Measurements from ENCODE around the gene RIPK4.
A peak's percentile ranks its signal among the peaks of the same experiment; 100 is the strongest.

RIPK4 gene

DNA sequence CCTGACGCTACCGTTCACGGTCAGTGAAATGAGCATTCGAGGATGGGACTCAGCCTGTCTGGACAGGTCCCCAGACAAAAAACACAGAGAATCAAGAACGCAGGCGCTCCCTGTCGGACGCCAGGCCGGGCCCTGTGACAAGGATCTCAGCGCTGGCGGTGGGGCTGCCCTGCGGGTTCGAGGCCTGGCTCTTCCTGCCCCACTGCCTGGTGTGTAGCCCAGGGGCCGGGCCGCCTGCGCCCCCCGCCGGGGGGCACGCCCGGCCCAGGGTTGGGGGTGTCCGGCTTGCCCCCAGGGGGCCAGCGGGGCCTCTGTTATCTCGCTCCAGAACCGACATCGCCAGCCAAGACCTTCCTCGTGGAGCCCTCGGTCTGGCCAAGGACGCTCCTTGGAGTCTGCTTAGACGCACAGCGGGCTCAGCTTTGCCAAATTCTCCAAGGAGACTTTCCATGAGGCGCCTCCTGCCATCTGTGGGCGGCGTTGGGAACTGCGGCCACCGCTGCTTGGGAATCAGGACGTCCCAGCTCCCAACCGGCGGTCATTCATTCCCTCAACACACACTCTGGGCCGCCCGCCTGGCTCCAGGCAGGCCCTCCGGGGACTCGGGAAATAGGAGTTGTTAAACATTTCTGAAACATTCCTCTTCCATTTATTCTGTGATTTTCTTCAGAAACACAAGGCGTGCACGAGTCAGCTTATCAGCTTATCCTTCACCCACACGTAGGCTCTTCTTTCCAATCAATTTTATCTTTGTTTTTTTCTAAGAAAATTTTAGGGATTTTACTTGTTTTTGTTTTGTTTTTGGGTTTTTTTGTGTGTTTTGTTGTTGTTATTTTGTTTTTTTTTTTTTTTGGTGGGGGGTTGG, 11.3 kb upstream of the RIPK4 start:
- H3K79me1 ChIP-seq (ENCODE audit: low read length): no peaks in the 10 kb centered on the region
- H3K4me3 ChIP-seq (ENCODE audit: low read length): no peak overlapping the region
- H3K23ac ChIP-seq (ENCODE audit: low read length): no peak overlapping the region
- H3K4me1 ChIP-seq (ENCODE audit: control insufficient read depth, low read depth, low read length): no peaks in the 10 kb centered on the region
- H4K8ac ChIP-seq (ENCODE audit: low read depth, low read length): no peak overlapping the region
- DNase-seq: peak; percentile 95
- peak overlapping the region; percentile 63 for H3K56ac ChIP-seq (ENCODE audit: low read length)
- H4K5ac ChIP-seq (ENCODE audit: low read length): no peak overlapping the region
- H3K36me3 ChIP-seq (ENCODE audit: control insufficient read depth, insufficient read depth, low read length): no peaks in the 10 kb centered on the region
- peak overlapping the region; percentile 48 for H2BK120ac ChIP-seq (ENCODE audit: low read depth, low read length)
- no peak overlapping the region for H2AK5ac ChIP-seq (ENCODE audit: low read length)
- H3K4me2 ChIP-seq (ENCODE audit: low read length): no peak overlapping the region
- no peak overlapping the region for H2BK15ac ChIP-seq (replicated peaks; ENCODE audit: low read depth)
- WGBS (ENCODE audit: extremely low coverage, insufficient coverage, low lambda C conversion rate): no CpG with 5 or more reads among the region's 45 CpGs
- H3K4ac ChIP-seq (ENCODE audit: low read depth, low read length): peak overlapping the region; percentile 93
- no peaks in the 10 kb centered on the region for H3K27me3 ChIP-seq (ENCODE audit: insufficient read depth, low read length, poor library complexity)
- no peak overlapping the region for H3K27ac ChIP-seq (ENCODE audit: low read depth, low read length)
- no peak overlapping the region for H2BK5ac ChIP-seq (ENCODE audit: low read length)
- no peak overlapping the region for H3K9ac ChIP-seq (ENCODE audit: low read length)
- H3K79me2 ChIP-seq (ENCODE audit: control insufficient read depth, insufficient read depth, low read length): no peaks in the 10 kb centered on the region
- peak overlapping the region; percentile 64 for H3K18ac ChIP-seq (ENCODE audit: low read length)

GRCh38 chr21:41776778-41777177, 9.9 kb upstream of the RIPK4 start:
- no peak overlapping the region for H4K5ac ChIP-seq (ENCODE audit: low read length)
- no peak overlapping the region for H4K8ac ChIP-seq (ENCODE audit: low read depth, low read length)
- no peak overlapping the region for H3K9ac ChIP-seq (ENCODE audit: low read length)
- no peak overlapping the region for H2AK5ac ChIP-seq (ENCODE audit: low read length)
- H3K79me2 ChIP-seq (ENCODE audit: control insufficient read depth, insufficient read depth, low read length): no peaks in the 10 kb centered on the region
- no peak overlapping the region for H3K4me3 ChIP-seq (ENCODE audit: low read length)
- no CpG with 5 or more reads among the region's 4 CpGs for WGBS (ENCODE audit: extremely low coverage, insufficient coverage, low lambda C conversion rate)
- H2BK5ac ChIP-seq (ENCODE audit: low read length): no peak overlapping the region
- no peak overlapping the region for H3K4ac ChIP-seq (ENCODE audit: low read depth, low read length)
- H3K79me1 ChIP-seq (ENCODE audit: low read length): no peaks in the 10 kb centered on the region
- H3K56ac ChIP-seq (ENCODE audit: low read length): no peak overlapping the region
- no peak overlapping the region for H2BK120ac ChIP-seq (ENCODE audit: low read depth, low read length)
- H3K27ac ChIP-seq (ENCODE audit: low read depth, low read length): no peak overlapping the region
- H2BK15ac ChIP-seq (replicated peaks; ENCODE audit: low read depth): no peak overlapping the region
- no peak overlapping the region for H3K18ac ChIP-seq (ENCODE audit: low read length)
- H3K4me2 ChIP-seq (ENCODE audit: low read length): no peak overlapping the region
- no peaks in the 10 kb centered on the region for H3K4me1 ChIP-seq (ENCODE audit: control insufficient read depth, low read depth, low read length)
- H3K23ac ChIP-seq (ENCODE audit: low read length): no peak overlapping the region
- no peaks in the 10 kb centered on the region for H3K36me3 ChIP-seq (ENCODE audit: control insufficient read depth, insufficient read depth, low read length)
- H3K27me3 ChIP-seq (ENCODE audit: insufficient read depth, low read length, poor library complexity): no peaks in the 10 kb centered on the region
- no peak for DNase-seq

DNA sequence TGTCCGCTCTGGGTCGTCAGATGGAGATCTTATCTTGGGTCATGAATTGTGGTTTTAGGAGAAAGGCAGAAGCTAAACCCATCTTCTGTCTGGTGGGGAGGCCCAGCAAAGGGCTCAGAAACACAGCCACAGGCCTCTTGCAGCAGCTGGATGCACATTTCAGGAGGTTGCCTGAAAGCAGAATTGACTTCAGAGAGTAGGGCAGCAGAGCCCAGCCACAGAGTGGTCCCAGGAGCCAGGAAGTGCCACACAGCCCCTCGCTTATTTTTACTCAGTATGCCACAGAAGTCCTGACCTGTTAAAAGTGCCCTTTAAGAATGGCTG, 8.3 kb upstream of the RIPK4 start:
- Histone ChIP-seq H3K4me3 (ENCODE audit: low read length) (no peak overlapping the region), H4K8ac (ENCODE audit: low read depth, low read length) (no peak overlapping the region)

DNA sequence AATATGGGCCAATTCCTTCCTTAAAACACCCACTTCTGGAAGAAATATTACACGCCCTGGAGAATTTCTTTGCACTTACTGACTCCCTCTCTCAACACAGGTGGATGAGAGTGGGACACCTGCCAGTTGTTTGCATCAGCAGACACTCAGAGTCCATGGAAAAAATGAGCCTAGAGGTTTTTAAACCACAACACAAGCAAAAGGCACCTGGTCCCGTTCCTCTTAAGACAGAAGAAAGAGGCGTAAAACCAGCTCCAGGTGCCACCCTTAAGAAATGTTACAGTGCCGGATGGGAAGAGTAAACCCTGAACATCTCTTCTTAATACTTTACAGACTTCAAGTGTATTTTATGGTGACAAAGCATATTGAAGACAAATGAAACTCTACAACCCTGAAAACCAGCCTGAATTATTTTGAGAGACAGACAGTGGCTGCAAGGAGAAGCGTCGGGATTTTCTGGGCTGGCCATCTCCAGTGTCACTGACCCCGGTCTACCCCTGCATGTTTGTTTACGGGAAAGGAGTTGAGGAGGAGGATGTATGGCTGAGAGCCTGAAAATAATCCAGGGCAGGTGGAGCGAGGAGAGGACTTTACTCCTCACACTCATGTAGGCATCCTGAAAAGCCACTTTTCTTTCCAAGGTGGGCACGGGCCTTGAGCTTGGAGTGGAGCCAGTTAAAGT, 7.8 kb upstream of the RIPK4 start:
- no peak overlapping the region for H3K9ac ChIP-seq (ENCODE audit: low read length)
- no peak overlapping the region for H3K4me3 ChIP-seq (ENCODE audit: low read length)
- H2BK120ac ChIP-seq (ENCODE audit: low read depth, low read length): no peak overlapping the region
- H3K4ac ChIP-seq (ENCODE audit: low read depth, low read length): no peak overlapping the region
- no peaks in the 10 kb centered on the region for H3K79me2 ChIP-seq (ENCODE audit: control insufficient read depth, insufficient read depth, low read length)
- H2BK5ac ChIP-seq (ENCODE audit: low read length): no peak overlapping the region
- no peak overlapping the region for H2BK15ac ChIP-seq (replicated peaks; ENCODE audit: low read depth)
- no peak overlapping the region for H3K56ac ChIP-seq (ENCODE audit: low read length)
- no peak overlapping the region for H2AK5ac ChIP-seq (ENCODE audit: low read length)
- no peak overlapping the region for H3K4me2 ChIP-seq (ENCODE audit: low read length)
- H3K79me1 ChIP-seq (ENCODE audit: low read length): no peaks in the 10 kb centered on the region
- H4K5ac ChIP-seq (ENCODE audit: low read length): no peak overlapping the region
- no peak overlapping the region for H3K27ac ChIP-seq (ENCODE audit: low read depth, low read length)
- DNase-seq: no peak
- no peaks in the 10 kb centered on the region for H3K27me3 ChIP-seq (ENCODE audit: insufficient read depth, low read length, poor library complexity)
- H3K18ac ChIP-seq (ENCODE audit: low read length): no peak overlapping the region
- no peaks in the 10 kb centered on the region for H3K4me1 ChIP-seq (ENCODE audit: control insufficient read depth, low read depth, low read length)
- no peak overlapping the region for H3K23ac ChIP-seq (ENCODE audit: low read length)
- no CpG with 5 or more reads among the region's 10 CpGs for WGBS (ENCODE audit: extremely low coverage, insufficient coverage, low lambda C conversion rate)
- no peaks in the 10 kb centered on the region for H3K36me3 ChIP-seq (ENCODE audit: control insufficient read depth, insufficient read depth, low read length)
- no peak overlapping the region for H4K8ac ChIP-seq (ENCODE audit: low read depth, low read length)

More for the DNA sequence above, 8.3 kb upstream of the RIPK4 start:
- H3K27me3 ChIP-seq (ENCODE audit: insufficient read depth, low read length, poor library complexity): no peaks in the 10 kb centered on the region
- H3K79me1 ChIP-seq (ENCODE audit: low read length): no peaks in the 10 kb centered on the region
- H3K4me2 ChIP-seq (ENCODE audit: low read length): no peak overlapping the region
- H3K23ac ChIP-seq (ENCODE audit: low read length): no peak overlapping the region
- H2AK5ac ChIP-seq (ENCODE audit: low read length): no peak overlapping the region
- H3K18ac ChIP-seq (ENCODE audit: low read length): no peak overlapping the region
- no CpG with 5 or more reads among the region's 3 CpGs for WGBS (ENCODE audit: extremely low coverage, insufficient coverage, low lambda C conversion rate)
- H3K9ac ChIP-seq (ENCODE audit: low read length): no peak overlapping the region
- H2BK120ac ChIP-seq (ENCODE audit: low read depth, low read length): no peak overlapping the region
- DNase-seq: no peak
- no peaks in the 10 kb centered on the region for H3K4me1 ChIP-seq (ENCODE audit: control insufficient read depth, low read depth, low read length)
- H3K56ac ChIP-seq (ENCODE audit: low read length): no peak overlapping the region
- H3K4ac ChIP-seq (ENCODE audit: low read depth, low read length): no peak overlapping the region
- no peak overlapping the region for H4K5ac ChIP-seq (ENCODE audit: low read length)
- no peaks in the 10 kb centered on the region for H3K36me3 ChIP-seq (ENCODE audit: control insufficient read depth, insufficient read depth, low read length)
- H3K79me2 ChIP-seq (ENCODE audit: control insufficient read depth, insufficient read depth, low read length): no peaks in the 10 kb centered on the region
- H2BK5ac ChIP-seq (ENCODE audit: low read length): no peak overlapping the region
- H2BK15ac ChIP-seq (replicated peaks; ENCODE audit: low read depth): no peak overlapping the region
- H3K27ac ChIP-seq (ENCODE audit: low read depth, low read length): no peak overlapping the region

DNA sequence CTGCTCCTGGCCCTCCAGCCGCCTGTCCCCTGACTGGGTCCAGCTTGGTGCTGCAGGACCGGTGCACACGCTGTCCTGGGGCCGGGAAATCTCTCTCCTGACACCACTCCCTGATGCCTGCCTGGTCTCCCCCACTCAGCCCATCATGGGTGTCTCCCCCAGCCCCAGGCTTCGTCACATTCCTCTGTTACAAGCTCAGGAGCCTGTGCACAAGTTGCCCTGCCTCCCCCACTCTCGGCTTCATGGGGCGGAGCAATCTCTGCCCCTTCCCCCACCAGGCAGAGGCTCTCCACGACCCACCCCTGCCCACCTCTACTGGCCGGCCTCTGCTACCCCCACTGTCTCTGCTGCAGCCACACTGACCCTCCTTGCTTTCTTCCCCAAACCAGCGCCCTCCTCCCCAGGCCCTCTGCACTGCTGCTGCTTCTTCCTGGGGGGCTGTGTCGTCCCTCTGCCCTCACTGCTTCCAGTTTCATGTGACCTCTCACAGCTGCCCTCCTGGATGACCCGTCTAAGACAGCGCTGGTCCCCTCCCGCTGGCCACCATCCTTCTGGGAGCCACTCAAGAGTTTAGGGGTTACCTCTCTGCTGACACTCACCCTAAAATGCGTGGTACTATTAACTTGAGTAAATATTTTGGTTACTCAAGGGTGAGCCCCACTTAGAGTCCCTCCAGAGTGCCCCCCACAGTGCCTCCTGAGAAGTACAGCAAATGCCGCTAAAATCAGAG, 5.7 kb upstream of the RIPK4 start:
- H2BK120ac ChIP-seq (ENCODE audit: low read depth, low read length): no peak overlapping the region
- H3K23ac ChIP-seq (ENCODE audit: low read length): no peak overlapping the region
- no peak overlapping the region for H3K4ac ChIP-seq (ENCODE audit: low read depth, low read length)
- H2BK5ac ChIP-seq (ENCODE audit: low read length): no peak overlapping the region
- H2AK5ac ChIP-seq (ENCODE audit: low read length): no peak overlapping the region
- H3K27me3 ChIP-seq (ENCODE audit: insufficient read depth, low read length, poor library complexity): no peaks in the 10 kb centered on the region
- H4K5ac ChIP-seq (ENCODE audit: low read length): no peak overlapping the region
- H3K4me2 ChIP-seq (ENCODE audit: low read length): no peak overlapping the region
- no peaks in the 10 kb centered on the region for H3K36me3 ChIP-seq (ENCODE audit: control insufficient read depth, insufficient read depth, low read length)
- DNase-seq: no peak
- H3K18ac ChIP-seq (ENCODE audit: low read length): no peak overlapping the region
- H3K56ac ChIP-seq (ENCODE audit: low read length): peak overlapping the region; percentile 18
- H3K79me2 ChIP-seq (ENCODE audit: control insufficient read depth, insufficient read depth, low read length): no peaks in the 10 kb centered on the region
- H3K27ac ChIP-seq (ENCODE audit: low read depth, low read length): no peak overlapping the region
- WGBS (ENCODE audit: extremely low coverage, insufficient coverage, low lambda C conversion rate): no CpG with 5 or more reads among the region's 16 CpGs
- no peak overlapping the region for H4K8ac ChIP-seq (ENCODE audit: low read depth, low read length)
- H3K4me3 ChIP-seq (ENCODE audit: low read length): no peak overlapping the region
- H3K9ac ChIP-seq (ENCODE audit: low read length): no peak overlapping the region
- H3K79me1 ChIP-seq (ENCODE audit: low read length): no peaks in the 10 kb centered on the region
- H2BK15ac ChIP-seq (replicated peaks; ENCODE audit: low read depth): no peak overlapping the region
- no peaks in the 10 kb centered on the region for H3K4me1 ChIP-seq (ENCODE audit: control insufficient read depth, low read depth, low read length)
